TTC549 (cell line): Measurements from ENCODE around the gene PTPRN2.
"Not testable (repeated sequence)": the region's sequence is repeated elsewhere in the genome, so short reads cannot be mapped to it uniquely, and the experiment has no call there.

Source experiments
- FAIRE-seq: peaks from 2 replicates; lab custom pipeline; 2012; peaks lifted over from hg19 to GRCh38; lab: Jason Lieb, UNC

Gene PTPRN2

DNA sequence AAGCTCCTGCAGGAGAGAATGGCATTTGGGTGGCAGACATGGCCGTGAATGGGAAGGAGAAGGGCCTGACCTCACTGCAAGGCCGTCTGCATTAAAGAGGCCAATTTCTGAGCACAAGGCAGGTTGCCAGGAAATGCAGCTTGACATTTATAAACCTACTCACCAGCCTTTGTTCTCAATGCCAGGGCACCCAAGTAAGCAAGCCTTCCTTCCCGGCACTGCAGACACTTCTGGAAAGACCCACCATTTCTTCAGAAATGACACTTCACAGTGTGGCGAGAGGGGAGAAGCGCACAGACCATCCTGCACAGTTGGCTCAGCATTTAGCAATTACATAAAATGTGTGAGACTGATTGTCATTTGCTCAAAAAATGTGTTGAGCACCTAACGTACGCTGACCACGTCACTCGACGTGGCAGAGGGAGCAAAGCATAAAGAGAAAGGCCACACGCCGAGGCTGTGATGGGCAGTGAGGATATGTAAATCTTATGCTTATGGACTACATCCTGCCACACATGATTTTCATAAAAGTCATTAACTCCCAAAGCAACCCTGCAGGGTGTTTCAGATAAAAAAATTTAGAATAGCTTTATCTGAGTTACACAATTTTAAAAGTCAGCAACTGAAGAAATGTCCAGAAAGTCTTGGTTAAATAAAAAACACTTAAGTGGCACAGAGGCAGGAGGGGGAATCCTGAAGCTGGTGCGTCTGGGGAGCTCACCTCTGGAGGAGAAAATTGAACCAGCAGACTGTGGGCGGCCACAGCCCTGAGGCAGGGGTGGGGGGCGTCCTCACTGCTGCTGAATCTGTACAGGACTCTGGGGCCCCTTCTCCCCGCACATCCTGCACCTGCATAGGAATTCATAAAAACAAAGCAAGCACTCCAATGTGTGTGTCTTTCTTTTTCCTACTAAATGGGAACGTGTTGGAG lies 543.8 kb downstream of the PTPRN2 start:
- no peak for FAIRE-seq

DNA sequence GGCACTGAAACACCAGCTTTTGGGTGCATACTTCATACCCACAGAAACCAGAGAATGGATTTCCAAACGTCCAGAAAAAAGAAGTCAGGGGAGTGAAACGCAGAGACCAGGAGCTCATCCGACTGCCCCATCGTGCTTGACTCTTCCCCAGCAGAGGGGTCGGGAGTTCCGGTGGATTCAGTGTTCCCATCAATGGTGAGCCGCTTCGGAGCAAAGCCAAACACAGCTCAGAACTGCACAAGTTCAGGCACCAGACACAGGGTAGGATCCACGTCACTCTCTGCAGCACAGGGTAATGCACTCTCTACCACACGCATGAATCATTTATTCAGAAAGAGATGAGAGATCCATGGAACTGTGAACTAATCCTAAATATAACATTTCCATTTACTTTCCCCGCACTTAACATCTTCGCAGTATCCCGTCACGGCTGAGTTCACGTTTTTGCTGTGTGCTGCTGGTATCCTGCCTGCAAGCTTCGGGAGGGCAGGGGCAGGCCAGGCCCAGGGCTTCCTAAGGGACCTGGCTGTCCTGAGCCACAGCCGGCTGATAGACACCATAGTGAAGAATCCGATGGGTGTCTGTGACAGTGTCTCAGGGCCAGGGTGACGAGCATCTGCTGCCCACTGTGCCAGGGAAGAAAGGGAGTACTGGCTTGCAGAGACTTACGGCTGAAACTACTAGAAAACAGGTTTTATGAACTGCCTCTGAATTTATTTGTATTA lies 545.3 kb downstream of the PTPRN2 start:
- no peak for FAIRE-seq

DNA sequence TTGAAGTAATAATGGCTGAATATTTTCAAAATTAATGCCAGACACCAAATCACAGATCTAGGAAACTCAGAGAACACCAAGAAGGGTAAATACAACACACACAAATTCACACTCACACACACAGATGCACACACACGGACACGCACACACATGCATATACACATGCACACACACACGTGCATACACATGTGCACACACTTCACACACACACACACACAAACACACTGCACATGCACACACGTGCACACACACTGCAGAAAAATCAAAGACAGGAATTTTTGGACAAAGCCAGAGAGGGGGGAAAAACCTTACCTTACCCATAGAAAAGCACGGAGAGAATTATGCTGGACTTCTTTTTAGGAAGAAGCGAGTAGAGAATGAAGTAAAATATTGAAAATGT lies 547.4 kb downstream of the PTPRN2 start:
- no peak for FAIRE-seq

DNA sequence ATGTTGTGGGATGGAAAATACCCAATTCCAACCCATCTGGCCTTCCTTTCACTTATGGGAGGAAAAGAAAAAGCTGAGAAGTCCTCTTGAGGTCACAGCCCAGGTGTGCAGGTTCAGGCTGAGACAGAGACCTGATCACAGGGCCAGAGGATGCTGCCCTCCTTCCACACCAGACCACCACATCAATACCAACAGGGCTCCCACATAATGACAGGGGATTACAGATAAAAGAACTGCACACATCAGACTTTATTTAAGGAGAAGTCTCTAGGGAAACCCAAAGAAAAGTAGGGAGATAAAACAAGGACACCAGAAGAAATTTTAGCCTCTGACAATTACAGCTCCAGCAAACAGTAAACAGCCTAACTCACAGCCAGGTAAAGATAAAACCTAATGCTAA lies 548.4 kb downstream of the PTPRN2 start:
- no peak for FAIRE-seq

DNA sequence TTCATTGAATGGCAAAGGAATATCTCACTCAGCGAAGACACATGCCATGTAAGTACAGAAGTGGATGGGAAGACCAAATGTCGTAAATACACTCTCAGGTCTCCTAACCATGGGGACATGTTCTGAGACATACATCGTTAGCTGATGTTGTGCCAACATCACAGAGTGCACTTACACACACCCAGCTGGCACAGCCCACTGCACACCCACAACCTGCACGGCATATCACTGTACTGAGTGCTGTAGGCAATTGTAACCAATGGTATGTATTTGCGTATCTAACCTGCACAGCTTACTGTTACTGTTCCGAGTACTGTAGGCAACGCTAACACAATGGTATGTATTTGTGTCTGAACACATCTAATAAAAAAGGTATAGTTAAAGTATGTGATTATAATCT lies 550.4 kb downstream of the PTPRN2 start:
- no peak for FAIRE-seq

DNA sequence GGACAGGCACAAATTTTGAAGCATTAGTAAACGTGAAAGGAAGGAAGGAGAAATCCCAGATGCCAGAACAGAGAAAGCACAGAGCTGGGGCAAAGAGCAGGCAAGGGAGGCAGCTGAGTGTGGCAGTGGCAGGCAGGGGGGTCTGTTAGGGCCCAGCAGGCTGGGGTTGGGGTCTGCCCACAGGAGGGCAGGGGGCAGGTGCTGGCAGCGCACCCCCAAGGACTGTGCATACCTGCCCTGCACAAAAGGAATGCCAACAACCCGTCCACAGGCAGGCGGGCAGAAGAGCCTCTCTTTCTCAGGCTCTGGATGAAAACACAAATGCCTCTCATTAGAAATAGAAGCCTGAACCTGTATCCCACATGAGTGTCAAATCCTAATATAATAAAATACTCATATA lies 552.3 kb downstream of the PTPRN2 start:
- FAIRE-seq = no peak

DNA sequence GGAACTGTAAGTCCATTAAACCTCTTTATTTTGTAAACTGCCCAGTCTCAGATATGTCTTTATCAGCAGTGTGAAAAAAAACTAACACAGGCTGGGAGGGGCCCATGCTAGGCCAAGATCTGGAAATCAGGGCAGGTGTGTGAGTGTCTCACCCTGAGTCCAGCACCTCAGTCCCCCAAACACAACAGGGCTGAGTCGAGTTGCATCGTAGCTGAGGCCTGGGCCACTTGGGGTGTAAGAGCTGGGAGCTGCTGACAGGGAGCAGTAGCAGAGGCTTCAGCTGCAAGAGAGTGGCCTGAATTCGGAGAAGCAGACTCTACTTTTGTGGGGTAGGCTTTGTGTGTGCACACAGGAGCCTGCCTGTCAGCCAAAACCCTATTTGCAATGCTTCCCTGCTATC lies 553.1 kb downstream of the PTPRN2 start:
- no peak for FAIRE-seq

DNA sequence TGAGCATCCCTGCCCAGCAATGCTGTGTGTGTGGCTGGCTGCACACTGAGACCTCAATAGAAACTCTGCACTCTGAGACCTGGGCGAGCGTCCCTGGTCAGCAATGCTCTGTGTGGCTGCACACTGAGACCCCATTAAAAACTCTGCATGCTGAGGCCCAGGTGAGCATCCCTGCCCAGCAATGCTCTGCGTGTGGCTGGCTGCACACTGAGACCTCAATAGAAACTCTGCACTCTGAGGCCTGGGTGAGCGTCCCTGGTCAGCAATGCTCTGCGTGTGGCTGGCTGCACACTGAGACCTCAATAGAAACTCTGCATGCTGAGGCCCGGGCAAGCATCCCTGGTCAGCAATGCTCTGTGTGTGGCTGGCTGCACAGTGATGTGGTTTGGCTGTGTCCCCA lies 553.7 kb downstream of the PTPRN2 start:
- FAIRE-seq = not testable (repeated sequence)

DNA sequence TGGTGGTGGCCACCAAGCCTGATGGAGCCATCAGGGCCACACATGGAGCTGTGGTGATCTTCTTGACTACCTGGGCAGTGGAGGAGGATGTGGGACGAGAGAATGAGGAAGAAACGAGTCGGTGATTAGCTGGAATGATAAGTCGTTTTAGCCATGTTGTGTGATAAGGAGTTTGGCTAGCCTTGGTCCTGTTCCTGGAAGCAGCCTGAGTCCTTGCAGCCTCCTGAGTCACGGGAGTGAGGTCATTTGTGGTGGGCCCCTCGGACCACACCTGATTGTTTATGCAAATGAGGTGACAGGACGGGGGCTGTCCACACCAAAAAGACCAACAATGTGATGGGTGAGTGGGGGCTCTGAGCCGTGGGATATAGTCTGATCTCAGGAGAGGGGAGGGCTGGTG lies 554.4 kb downstream of the PTPRN2 start:
- FAIRE-seq = no peak

DNA sequence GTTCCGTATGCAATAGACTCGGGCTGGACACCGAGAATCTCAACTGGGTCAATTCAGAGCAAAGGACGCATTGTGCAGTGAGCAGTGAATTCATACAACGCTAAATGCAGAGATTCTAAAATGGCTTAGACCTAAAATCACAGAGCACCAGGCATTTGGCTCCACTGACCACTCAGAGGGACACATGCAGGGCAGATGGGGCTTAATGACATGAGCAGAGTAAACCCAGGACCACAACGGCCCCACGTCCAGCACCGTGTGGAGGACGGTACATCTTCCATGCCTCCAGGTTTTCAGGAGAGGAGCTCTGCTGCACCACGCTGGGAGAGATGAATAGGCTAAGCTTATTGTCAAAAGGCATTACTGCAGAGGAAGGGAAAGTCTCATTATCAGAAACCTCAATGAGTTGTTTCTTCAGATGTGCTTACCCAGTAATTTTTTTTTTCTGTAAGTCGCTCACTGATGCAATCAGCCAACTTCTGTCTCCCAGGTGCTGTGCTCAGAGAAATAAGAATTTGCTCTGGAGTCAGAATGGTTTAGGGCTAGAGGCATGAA lies 555.0 kb downstream of the PTPRN2 start:
- FAIRE-seq = no peak

DNA sequence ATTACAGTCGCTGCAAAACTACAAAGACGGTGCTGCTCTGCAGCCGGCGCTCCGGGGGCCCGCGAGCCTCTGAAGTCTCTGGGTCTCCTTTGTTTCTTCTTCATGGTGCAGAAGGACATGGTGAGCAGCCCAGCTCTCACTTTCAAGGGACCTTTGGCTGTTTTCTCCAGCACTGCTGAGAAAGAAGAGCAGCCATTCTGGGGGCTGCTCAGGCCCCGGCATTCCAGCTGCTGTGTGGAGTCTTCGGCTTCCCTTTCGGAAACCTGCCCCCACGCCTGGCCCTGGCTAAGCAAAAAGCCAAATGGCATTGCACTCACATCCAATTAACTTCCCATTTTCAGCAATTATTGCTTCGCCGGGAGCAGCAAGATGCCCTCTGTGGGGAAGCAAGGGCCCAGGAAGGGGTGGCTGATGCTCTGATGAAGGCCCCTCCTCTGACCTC lies 555.7 kb downstream of the PTPRN2 start:
- no peak for FAIRE-seq

DNA sequence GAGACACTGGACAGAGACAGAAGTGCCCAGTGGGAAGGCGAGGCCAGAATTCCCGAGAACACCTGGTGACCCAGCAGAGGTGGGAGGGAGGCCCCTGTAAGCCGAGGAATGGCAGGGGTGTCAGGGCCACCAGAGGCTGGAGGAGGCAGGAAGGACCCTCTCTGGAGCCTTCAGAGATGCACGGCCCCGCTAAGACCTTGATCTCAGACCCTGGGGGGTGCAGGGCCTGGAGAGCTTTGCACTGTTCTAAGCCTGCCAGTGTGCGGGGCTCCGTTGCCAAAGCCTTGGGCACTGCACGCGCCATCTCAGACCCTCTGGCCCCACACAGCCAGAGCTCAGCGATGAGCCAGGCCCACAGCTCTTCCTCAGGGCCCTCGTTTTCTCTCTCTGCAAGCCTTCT lies 557.1 kb downstream of the PTPRN2 start:
- FAIRE-seq = no peak

DNA sequence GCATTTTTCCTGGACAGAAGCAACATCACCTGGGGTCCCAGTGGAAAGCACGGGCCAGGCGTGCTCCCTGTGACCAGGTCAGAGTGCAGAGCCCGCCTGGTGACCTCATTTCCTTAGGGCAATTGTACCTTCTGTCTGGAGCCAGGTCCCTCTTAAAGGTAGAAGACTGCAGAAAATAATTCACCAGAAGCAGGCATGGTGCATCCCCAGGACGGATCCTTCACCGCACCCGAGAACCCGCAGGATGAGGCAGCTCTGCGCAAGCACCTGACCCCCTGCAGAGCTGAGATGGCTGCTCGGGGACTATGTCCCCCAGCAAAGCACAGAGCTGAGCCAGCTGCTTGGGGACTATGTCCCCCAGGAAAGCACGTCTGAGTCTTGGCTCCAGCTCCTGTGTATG lies 557.6 kb downstream of the PTPRN2 start:
- no peak for FAIRE-seq

DNA sequence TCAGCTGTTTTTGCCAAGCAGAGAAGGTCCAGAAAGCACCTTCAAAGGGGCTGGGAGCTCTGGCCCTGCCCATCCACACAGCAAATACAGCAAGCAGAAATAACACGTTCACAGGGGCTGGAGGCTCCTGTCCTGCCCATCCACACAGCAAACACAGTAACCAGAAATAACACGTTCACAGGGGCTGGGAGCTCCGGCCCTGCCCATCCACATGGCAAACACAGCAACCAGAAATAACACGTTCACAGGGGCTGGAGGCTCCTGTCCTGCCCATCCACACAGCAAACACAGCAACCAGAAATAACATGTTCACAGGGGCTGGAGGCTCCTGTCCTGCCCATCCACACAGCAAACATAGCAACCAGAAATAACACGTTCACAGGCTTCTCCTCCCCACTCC lies 558.1 kb downstream of the PTPRN2 start:
- FAIRE-seq = no peak

DNA sequence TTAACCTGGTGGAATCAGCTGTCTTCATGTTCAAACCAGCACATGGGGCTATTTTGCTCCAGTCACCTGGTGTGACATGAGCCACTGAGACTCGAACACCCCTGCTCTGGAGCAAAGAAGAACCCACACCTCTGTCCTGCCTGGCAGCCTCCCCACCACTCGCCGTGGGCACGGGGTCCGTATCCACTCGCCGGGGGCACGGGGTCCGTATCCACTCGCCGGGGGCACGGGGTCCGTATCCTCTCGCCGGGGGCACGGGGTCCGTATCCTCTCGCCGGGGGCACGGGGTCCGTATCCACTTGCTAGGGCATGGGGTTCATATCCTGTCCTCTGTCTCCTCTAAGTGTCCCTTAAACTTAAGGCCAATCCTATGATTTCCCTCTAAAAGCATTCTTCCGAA lies 558.7 kb downstream of the PTPRN2 start:
- FAIRE-seq = no peak

DNA sequence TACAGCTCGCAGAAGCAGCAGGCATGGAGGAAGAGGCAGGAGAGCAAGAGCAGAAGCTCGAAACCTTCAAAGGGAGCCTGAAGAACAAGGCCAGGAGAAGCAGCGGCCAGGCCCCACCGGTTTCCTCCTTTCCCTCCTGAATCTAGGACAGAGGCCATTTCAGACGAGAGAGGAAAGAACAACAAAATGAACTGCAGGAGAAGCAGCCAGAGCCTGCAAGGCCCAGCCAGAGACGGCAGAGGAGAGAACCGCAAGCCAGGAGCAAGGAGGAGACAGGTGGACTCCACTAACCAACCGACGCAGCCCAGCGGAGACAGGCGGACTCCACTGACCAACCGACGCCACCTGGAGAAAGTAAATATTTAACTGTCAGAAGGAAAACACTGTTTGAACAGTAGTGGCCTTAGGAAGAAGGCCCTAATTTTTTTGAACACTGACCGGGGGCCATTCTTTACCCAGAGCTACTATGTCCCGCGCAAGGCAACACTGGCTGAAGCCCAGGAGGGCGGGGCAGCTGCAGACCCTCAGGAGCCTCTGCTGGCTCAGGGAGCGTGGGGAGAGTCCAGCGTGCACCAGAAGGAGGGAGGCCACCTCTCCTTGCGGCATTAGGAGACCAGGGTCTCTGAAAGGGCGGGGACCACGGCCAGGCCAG lies 559.2 kb downstream of the PTPRN2 start:
- FAIRE-seq = no peak

DNA sequence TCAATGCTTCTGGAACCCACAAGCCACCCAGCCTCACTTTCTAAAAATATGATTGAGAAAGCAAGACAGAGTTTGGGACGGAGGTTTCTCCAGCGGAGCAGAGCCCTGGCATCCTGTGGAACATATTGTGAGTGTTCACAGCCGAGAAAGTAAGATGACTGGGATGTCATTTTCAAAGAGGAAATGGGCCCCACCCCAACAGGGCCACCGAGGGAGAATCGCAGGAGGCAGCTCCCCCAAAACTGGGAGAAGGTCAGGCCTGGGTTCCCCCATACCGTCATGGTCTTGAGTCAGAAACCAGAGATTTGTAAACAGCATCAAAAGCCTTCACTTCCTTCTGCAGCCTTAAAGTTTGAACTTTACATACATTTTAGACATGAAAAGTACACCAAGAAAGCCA lies 560.0 kb downstream of the PTPRN2 start:
- no peak for FAIRE-seq

DNA sequence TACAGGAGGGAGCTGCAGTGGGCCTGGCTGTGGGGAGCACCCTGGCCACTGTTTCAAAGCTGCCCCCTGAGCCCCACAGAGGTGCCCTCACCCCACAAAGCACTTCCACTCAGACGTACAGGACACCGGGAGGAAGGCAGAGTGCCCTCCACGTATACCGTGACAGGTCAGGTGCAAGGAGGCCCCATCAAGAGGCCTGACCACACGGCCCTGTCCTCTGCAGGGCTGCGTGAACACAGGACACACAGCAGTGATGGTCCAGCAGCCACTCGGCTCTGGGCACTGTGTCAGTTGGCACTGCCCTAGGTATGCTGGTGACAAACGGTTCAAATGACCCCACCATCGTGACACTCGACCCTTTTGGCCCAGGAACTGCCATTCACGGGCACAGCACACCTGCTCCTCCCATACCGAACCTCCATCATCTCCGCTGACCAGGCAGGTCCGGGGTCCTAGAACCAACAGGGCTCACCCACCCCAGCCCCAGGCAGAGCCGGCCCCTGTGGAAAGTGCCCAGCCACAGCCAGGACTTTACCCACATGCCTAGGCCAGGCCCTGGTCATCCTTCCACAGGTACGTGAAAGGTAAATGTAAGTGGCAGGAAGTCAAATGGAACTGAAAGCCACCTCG lies 560.9 kb downstream of the PTPRN2 start:
- no peak for FAIRE-seq

DNA sequence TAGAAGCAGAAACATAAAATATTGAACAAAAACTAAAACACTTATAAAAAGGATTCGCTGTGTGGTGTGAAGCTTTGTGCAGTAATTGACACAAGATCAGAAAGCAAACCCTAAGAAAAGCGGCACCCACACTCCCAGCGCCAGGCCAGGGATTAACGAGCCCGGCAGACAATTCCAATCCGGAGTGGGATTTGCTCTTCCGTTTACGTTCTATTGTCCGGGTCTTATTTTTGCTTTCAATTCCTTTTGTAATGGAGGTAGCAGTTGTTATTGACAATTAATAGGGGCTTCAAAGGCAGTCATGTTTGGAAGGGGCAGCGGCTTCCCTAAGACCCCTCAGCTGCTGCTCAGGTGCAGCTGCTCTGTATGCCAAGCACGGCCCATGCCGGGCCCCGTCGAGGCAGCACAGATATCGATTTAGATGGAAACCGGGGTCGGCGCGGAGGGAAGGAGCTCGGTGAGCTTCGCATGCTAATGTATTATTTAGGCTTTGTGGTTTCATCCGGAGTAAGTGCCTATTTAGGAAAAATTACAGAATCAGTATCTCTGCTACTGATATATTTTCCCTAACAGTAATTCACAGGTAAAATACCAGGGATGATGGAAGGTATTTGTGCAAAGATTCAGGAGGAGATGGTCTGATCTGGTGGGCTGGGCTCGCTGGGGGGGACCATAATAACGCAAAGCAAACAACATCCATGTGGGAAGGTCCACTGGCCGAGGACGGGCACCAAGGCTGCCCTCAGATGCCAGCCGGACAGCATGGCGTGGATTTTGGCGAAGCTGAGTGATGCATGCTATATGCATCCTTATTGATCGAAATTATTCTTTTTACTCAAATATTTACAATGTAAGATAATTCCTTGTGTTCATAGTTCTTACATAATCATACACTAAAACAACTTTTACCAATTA lies 561.7 kb downstream of the PTPRN2 start:
- no peak for FAIRE-seq

DNA sequence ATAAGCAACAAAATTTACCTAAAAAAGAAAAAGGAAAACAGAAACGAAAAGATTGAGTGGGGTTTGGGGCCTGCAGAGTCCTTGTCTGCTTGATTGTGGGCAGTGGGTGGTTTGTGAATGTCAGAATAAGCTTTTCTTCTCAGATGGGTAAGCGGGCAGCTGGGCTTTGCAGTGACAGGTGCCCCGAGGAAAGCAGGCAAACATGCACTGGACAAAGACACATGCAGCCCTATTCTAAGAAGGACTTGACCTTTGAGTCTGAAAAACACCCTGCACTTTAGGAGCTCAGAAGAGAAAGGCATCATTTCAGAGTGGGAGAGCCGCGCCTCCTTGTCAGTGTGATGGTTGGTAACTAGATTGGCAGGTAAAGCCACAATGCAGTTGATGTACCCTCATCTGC lies 562.7 kb downstream of the PTPRN2 start:
- no peak for FAIRE-seq

DNA sequence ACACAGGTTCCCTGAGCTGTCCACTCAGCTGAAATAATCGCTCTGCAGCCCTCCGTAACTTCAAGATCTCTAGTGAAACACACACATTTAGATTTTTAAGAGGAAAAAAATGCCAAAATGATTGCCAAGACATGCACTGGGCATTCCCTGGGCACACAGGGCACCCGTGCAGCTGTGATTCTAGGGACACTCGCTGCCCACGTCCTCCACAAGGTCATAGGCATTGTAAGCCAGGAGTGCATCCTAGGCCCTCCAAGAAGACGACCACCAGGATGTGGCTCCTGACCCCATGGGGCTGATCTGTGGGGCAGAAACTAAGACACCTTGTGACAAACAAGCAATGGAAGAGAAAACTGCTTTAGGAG lies 563.3 kb downstream of the PTPRN2 start:
- FAIRE-seq = no peak
